Measurements from ENCODE around the gene HACD3.

Gene HACD3, protein sequence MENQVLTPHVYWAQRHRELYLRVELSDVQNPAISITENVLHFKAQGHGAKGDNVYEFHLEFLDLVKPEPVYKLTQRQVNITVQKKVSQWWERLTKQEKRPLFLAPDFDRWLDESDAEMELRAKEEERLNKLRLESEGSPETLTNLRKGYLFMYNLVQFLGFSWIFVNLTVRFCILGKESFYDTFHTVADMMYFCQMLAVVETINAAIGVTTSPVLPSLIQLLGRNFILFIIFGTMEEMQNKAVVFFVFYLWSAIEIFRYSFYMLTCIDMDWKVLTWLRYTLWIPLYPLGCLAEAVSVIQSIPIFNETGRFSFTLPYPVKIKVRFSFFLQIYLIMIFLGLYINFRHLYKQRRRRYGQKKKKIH

DNA sequence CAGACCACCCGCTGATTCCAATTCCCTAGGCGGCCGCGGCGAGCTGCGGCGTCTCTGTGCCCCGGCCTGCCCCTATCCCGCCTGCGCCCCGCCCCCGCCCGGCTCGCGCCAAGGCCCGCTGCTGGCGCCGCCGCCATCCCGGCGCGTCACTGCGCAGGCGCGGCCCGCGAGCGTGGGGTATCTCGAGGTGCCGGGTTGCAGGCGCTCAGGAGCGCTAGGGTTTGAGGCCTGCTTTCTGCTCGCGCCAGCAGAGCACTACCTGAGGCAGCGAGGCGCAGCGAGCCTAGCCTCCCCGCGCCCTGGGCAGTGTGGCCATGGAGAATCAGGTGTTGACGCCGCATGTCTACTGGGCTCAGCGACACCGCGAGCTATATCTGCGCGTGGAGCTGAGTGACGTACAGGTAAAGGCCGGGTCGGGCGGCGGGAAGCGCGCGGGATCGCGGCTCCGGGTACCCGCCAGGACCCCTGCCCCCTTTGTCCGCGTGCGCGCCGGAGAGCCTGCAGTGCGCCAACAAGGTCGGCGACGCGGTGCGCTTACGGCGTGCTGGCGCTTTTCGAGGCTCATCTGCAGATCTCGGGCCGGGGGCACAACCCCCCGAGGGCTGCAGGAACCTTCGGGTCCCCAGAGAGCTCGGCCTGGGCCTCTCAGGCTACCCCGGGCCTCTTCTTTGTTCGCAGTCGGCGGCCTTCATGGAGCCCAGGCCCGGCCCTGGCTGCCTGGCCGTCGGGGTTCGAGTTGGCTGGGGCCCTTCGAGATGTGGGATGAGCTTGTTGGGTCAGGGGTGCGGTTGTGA lies at the start of gene HACD3:
TSS of gene HACD3 (plus strand) at position 146 of the 794 bp plus-strand sequence. CDS start at position 315, 169 bp downstream.
- Histone ChIP-seq H3K9me3 (ENCODE audit: low read length) (no peaks in the 10 kb centered on the region), H3K4me3 (ENCODE audit: low read length) (peak within 1 kb of the TSS; percentile 91), H3K27me3 (ENCODE audit: insufficient read depth, low read length) (no peaks in the 10 kb centered on the region), H2AFZ (ENCODE audit: low read depth, low read length) (peak within 1 kb of the TSS; percentile 35), H3K36me3 (ENCODE audit: insufficient read depth, low read length) (no peaks in the 10 kb centered on the region), H3K4me1 (ENCODE audit: insufficient read depth, low read length) (peaks cover 22% of the 10 kb centered on the region)

DNA sequence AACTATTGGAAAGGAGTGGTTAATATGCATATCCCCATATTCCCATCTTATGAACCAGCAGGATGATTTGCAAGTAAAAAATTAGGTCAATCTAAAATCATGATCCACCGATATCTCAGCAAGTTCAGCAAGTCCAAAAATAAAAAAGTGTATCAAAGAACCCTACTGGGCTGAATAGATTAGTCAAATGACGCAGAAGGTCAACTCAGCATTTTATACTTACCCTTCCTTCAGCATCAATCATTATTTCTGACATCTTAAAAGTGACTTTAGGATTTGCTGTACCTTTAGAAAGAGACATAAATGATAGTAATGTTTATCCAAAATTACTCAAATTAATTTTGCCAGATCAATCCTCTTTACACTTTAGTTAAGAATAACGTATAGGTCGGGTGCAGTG lies 45.4 kb upstream of the HACD3 start:
- peaks cover 62% of the 10 kb centered on the region for H3K36me3 ChIP-seq (ENCODE audit: insufficient read depth, low read length)
- no peak overlapping the region for H2AFZ ChIP-seq (ENCODE audit: low read depth, low read length)
- H3K4me1 ChIP-seq (ENCODE audit: insufficient read depth, low read length) = no peaks in the 10 kb centered on the region
- no peak overlapping the region for H3K4me3 ChIP-seq (ENCODE audit: low read length)
- no peaks in the 10 kb centered on the region for H3K27me3 ChIP-seq (ENCODE audit: insufficient read depth, low read length)
- no peaks in the 10 kb centered on the region for H3K9me3 ChIP-seq (ENCODE audit: low read length)

GRCh38 chr15:65494076-65494475 lies 36.2 kb upstream of the HACD3 start:
- Histone ChIP-seq H3K4me3 (ENCODE audit: low read length) (no peak overlapping the region), H2AFZ (ENCODE audit: low read depth, low read length) (no peak overlapping the region), H3K4me1 (ENCODE audit: insufficient read depth, low read length) (no peaks in the 10 kb centered on the region), H3K27me3 (ENCODE audit: insufficient read depth, low read length) (no peaks in the 10 kb centered on the region), H3K9me3 (ENCODE audit: low read length) (no peaks in the 10 kb centered on the region), H3K36me3 (ENCODE audit: insufficient read depth, low read length) (peaks cover 61% of the 10 kb centered on the region)

- H2AFZ ChIP-seq (ENCODE audit: low read depth, low read length) = no peak overlapping the region
- no peaks in the 10 kb centered on the region for H3K9me3 ChIP-seq (ENCODE audit: low read length)
- no peak overlapping the region for H3K4me3 ChIP-seq (ENCODE audit: low read length)
- peaks cover 58% of the 10 kb centered on the region for H3K36me3 ChIP-seq (ENCODE audit: insufficient read depth, low read length)
- no peaks in the 10 kb centered on the region for H3K27me3 ChIP-seq (ENCODE audit: insufficient read depth, low read length)
- no peaks in the 10 kb centered on the region for H3K4me1 ChIP-seq (ENCODE audit: insufficient read depth, low read length)
Measured at GRCh38 chr15:65509321-65509720, 20.9 kb upstream of the HACD3 start.

DNA sequence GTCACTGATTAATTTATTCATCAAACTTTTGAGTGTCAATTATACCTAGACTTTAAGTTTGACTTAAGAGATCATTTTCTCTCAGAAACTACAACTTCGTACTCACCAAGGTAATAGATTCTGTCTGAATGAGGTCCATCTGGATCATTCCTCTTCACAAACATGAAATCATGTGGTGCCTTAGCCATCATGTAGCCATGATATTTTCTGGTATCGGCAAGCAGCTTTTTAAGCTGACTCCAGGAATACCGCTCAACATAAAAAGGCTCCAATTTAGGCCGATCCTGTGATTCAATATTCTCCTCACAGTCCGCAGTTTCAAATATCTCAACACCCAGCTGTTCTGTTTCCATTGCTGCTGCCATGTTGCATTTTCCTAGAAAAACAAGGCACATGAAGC lies 18.1 kb upstream of the HACD3 start:
- Histone ChIP-seq H3K4me3 (ENCODE audit: low read length) (no peak overlapping the region), H2AFZ (ENCODE audit: low read depth, low read length) (no peak overlapping the region), H3K36me3 (ENCODE audit: insufficient read depth, low read length) (peaks cover 49% of the 10 kb centered on the region), H3K4me1 (ENCODE audit: insufficient read depth, low read length) (peaks cover 16% of the 10 kb centered on the region), H3K27me3 (ENCODE audit: insufficient read depth, low read length) (no peaks in the 10 kb centered on the region), H3K9me3 (ENCODE audit: low read length) (no peaks in the 10 kb centered on the region)

DNA sequence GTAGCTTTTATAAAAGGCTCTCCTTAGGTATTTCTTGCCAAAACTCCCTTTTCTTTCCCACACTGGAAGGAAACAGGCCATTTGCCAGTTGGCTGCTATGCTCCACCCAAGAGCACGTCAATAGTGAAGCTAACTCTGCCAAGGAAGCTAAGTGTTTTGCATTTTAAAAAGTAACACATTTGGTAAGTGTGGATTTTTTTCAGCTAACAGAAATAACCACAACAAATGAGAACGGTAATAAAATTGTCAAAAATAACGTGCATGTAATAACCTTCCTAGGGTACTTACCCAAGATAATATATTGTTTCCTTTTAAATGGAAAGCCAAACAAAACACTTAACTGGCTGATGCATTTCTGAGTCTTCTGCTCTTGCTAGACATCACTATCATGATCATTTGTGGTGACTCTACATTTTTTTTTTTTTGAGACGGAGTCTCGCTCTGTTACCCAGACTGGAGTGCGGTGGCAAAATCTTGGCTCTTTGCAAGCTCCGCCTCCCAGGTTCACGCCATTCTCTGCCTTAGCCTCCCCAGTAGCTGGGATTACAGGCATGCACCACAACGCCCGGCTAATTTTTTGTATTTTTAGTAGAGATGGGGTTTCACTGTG lies 17.4 kb upstream of the HACD3 start:
- no peaks in the 10 kb centered on the region for H3K9me3 ChIP-seq (ENCODE audit: low read length)
- peaks cover 16% of the 10 kb centered on the region for H3K4me1 ChIP-seq (ENCODE audit: insufficient read depth, low read length)
- no peak overlapping the region for H2AFZ ChIP-seq (ENCODE audit: low read depth, low read length)
- peaks cover 47% of the 10 kb centered on the region for H3K36me3 ChIP-seq (ENCODE audit: insufficient read depth, low read length)
- H3K4me3 ChIP-seq (ENCODE audit: low read length) = no peak overlapping the region
- H3K27me3 ChIP-seq (ENCODE audit: insufficient read depth, low read length) = no peaks in the 10 kb centered on the region

DNA sequence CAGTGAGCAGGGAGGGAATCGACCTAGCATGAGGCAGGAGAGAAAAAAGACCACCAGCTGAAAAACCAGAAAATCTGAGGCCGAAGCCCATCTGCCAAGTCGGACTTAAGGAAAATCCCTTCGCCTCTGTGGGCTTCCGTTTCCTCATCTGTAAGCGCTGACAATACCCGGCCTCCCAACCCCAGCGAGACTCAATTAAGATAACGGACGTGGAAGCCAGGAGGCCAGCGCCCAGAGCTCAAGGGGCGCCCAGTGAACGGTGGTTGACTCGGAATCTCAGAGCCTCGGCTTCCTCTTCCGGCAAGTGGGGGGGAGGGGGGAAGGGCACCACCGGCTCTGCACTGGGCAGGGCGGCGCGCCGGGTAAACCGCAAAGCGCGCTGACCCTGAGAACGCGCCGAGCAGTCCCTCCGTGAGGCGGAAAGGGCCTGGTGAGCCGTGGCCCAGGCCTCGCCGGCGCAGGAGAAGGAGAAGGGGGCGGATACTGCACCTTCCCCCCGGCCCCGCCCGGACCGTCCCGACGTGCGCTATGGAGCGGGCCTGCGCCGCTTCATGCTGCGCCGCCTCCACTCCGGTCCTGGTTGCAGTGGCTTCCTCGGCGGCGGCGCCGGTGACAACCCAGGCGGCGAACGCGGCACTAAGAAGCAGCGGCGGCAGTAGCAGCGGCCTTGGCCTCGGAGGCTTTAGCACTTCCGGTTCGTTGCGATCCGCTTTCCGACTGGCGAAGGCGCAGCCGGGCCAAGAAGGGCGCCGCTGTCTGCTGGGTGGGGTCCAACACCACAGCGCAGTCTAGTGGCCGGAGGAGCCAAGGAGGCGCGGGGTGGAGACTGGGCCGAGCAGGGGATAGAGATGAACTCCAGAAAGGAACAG lies 13.0 kb upstream of the HACD3 start, which contains the start of gene DPP8:
TSS of gene DPP8 (minus strand) at position 693 of the 869 bp plus-strand sequence. CDS start 5,136 bp downstream, outside the sequence.
- Histone ChIP-seq H3K4me3 (ENCODE audit: low read length) (peak within 1 kb of the TSS; percentile 78), H3K4me1 (ENCODE audit: insufficient read depth, low read length) (peaks cover 16% of the 10 kb centered on the region), H3K9me3 (ENCODE audit: low read length) (no peaks in the 10 kb centered on the region), H3K36me3 (ENCODE audit: insufficient read depth, low read length) (peaks cover 14% of the 10 kb centered on the region), H2AFZ (ENCODE audit: low read depth, low read length) (peak within 1 kb of the TSS; percentile 81), H3K27me3 (ENCODE audit: insufficient read depth, low read length) (no peaks in the 10 kb centered on the region)

GRCh38 chr15:65517866-65518207 lies 12.4 kb upstream of the HACD3 start:
- Histone ChIP-seq H3K4me1 (ENCODE audit: insufficient read depth, low read length) (peaks cover 16% of the 10 kb centered on the region), H3K9me3 (ENCODE audit: low read length) (no peaks in the 10 kb centered on the region), H3K27me3 (ENCODE audit: insufficient read depth, low read length) (no peaks in the 10 kb centered on the region), H2AFZ (ENCODE audit: low read depth, low read length) (peak overlapping the region; percentile 81), H3K36me3 (ENCODE audit: insufficient read depth, low read length) (peaks cover 9% of the 10 kb centered on the region), H3K4me3 (ENCODE audit: low read length) (peak overlapping the region; percentile 78)

DNA sequence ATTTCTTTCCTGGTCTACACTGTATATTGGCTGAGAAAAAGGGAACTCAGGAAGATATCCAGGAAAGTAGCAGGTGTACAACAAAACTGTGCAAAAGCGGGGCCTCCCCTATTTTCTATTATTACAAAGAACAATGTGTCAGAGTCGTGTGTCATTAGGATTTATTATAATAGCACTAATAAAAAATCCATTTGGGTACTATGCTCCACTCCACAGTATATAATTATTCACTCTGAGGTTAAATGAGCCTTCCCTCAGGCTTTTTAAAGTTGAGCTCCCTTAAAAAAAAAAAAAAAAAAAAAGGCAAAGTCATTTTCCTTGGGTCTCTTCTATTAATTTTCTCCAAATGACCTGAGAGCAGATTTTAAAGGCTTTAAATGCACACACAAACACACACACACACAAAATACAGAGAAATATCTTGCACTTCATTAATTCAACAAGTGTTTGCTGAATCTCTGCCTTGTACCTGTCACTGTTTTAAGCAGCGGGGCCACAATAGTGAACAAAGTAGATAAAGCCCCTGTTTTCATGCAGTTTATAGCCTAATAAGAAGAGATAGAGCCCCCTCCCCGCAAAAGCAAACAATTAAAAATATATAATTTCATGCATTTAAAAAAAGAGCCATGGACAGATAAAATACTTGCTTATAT lies 11.5 kb upstream of the HACD3 start:
- Histone ChIP-seq H2AFZ (ENCODE audit: low read depth, low read length) (no peak overlapping the region), H3K27me3 (ENCODE audit: insufficient read depth, low read length) (no peaks in the 10 kb centered on the region), H3K9me3 (ENCODE audit: low read length) (no peaks in the 10 kb centered on the region), H3K36me3 (ENCODE audit: insufficient read depth, low read length) (peaks cover 9% of the 10 kb centered on the region), H3K4me1 (ENCODE audit: insufficient read depth, low read length) (peaks cover 16% of the 10 kb centered on the region), H3K4me3 (ENCODE audit: low read length) (no peak overlapping the region)

DNA sequence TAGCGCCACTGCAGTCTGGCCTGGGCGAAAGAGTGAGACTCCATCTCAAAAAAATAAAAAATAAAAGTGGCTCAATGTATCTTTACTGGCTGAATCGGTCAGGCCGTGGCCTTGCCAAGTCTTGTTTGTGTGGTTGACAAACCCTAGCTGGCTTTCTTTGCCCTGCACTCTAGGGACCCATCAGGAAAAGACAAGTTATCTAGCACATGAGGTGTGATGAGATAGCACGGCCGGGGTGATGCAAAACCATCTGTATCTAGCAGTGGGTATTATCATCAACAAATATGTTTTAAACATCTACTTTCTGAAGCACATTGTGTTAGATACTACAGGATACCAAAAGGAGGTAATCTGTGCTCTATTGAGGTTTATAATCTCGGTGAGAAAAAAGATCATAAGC lies 8.9 kb upstream of the HACD3 start:
- Histone ChIP-seq H2AFZ (ENCODE audit: low read depth, low read length) (no peak overlapping the region), H3K36me3 (ENCODE audit: insufficient read depth, low read length) (no peaks in the 10 kb centered on the region), H3K4me3 (ENCODE audit: low read length) (no peak overlapping the region), H3K9me3 (ENCODE audit: low read length) (no peaks in the 10 kb centered on the region), H3K4me1 (ENCODE audit: insufficient read depth, low read length) (peaks cover 5% of the 10 kb centered on the region), H3K27me3 (ENCODE audit: insufficient read depth, low read length) (no peaks in the 10 kb centered on the region)

- Histone ChIP-seq H3K36me3 (ENCODE audit: insufficient read depth, low read length) (no peaks in the 10 kb centered on the region), H3K9me3 (ENCODE audit: low read length) (no peaks in the 10 kb centered on the region), H3K4me1 (ENCODE audit: insufficient read depth, low read length) (no peaks in the 10 kb centered on the region), H3K27me3 (ENCODE audit: insufficient read depth, low read length) (no peaks in the 10 kb centered on the region), H3K4me3 (ENCODE audit: low read length) (no peak overlapping the region), H2AFZ (ENCODE audit: low read depth, low read length) (no peak overlapping the region)
Measured at GRCh38 chr15:65524226-65524625, 6.0 kb upstream of the HACD3 start.

- no peaks in the 10 kb centered on the region for H3K9me3 ChIP-seq (ENCODE audit: low read length)
- H3K27me3 ChIP-seq (ENCODE audit: insufficient read depth, low read length) = no peaks in the 10 kb centered on the region
- H3K36me3 ChIP-seq (ENCODE audit: insufficient read depth, low read length) = no peaks in the 10 kb centered on the region
- H3K4me1 ChIP-seq (ENCODE audit: insufficient read depth, low read length) = peaks cover 4% of the 10 kb centered on the region
- no peak overlapping the region for H3K4me3 ChIP-seq (ENCODE audit: low read length)
- no peak overlapping the region for H2AFZ ChIP-seq (ENCODE audit: low read depth, low read length)
Measured at GRCh38 chr15:65525622-65526021, 4.6 kb upstream of the HACD3 start.

All from neuron (in vitro differentiated cells).